ENCODE data around the gene FAM13B.

FAM13B gene

DNA sequence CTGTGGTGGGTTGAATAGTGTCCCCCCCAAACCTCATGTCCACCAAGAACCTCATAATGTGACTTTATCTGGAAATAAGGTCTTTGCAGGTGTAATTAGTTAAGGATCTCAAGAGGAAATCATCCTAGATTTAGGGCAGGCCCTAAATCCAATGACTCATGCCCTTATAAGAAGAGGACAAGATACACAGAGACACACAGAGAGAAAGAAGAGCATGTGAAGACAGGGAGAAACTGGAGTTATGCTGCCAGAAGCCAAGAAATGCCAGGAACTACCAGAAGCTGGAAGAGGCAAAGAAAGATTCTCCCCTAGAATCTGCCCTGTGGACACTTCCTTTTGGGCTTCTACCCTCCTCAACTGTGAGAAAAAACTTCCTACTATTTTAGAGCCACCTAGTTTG lies 8.8 kb downstream of the FAM13B start:
- Mint-ChIP-seq H3K27me3 (ENCODE audit: low read depth, poor library complexity) (no peaks in the 10 kb centered on the region), H3K36me3 (ENCODE audit: low read depth) (peaks cover 56% of the 10 kb centered on the region), H3K4me1 (peaks cover 17% of the 10 kb centered on the region), H3K9me3 (peaks cover 27% of the 10 kb centered on the region), H3K4me3 (no peak overlapping the region), H3K27ac (peak overlapping the region; percentile 4)
- TF ChIP-seq, protein P1, sequence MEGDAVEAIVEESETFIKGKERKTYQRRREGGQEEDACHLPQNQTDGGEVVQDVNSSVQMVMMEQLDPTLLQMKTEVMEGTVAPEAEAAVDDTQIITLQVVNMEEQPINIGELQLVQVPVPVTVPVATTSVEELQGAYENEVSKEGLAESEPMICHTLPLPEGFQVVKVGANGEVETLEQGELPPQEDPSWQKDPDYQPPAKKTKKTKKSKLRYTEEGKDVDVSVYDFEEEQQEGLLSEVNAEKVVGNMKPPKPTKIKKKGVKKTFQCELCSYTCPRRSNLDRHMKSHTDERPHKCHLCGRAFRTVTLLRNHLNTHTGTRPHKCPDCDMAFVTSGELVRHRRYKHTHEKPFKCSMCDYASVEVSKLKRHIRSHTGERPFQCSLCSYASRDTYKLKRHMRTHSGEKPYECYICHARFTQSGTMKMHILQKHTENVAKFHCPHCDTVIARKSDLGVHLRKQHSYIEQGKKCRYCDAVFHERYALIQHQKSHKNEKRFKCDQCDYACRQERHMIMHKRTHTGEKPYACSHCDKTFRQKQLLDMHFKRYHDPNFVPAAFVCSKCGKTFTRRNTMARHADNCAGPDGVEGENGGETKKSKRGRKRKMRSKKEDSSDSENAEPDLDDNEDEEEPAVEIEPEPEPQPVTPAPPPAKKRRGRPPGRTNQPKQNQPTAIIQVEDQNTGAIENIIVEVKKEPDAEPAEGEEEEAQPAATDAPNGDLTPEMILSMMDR (IDR thresholded peaks at IDR 0.05): no peak
- DNase-seq: no peak

DNA sequence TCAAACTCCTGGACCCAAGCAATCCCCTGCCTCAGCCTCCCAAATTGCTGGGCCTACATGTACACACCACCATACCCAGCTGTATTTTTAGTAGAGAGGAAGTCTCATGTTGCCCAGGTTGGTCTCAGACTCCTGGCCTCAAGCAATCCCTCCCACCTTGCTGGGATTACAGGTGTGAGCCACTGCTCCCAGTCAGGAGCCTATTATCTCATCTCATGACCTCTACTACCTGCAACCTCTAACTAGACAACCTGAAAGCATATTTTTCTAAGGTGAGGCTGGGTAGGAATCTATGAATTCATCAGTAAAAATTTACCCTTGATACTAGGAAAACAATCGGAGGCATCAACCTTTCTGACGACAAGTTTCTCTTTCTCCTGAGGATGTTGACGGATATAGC lies 10.0 kb downstream of the FAM13B start:
- Mint-ChIP-seq H3K27ac (no peak overlapping the region), H3K9me3 (peaks cover 21% of the 10 kb centered on the region), H3K4me1 (peaks cover 17% of the 10 kb centered on the region), H3K4me3 (no peak overlapping the region), H3K27me3 (ENCODE audit: low read depth, poor library complexity) (no peaks in the 10 kb centered on the region), H3K36me3 (ENCODE audit: low read depth) (peaks cover 56% of the 10 kb centered on the region)
- DNase-seq: no peak
- TF ChIP-seq, protein P1 (IDR thresholded peaks at IDR 0.05): no peak

GRCh38 chr5:138021771-138022170 lies 11.1 kb downstream of the FAM13B start:
- no peak overlapping the region for H3K27ac Mint-ChIP-seq
- no peaks in the 10 kb centered on the region for H3K27me3 Mint-ChIP-seq (ENCODE audit: low read depth, poor library complexity)
- TF ChIP-seq, protein P1 (IDR thresholded peaks at IDR 0.05): no peak
- peaks cover 55% of the 10 kb centered on the region for H3K36me3 Mint-ChIP-seq (ENCODE audit: low read depth)
- H3K4me1 Mint-ChIP-seq: peaks cover 17% of the 10 kb centered on the region
- no peak for DNase-seq
- peaks cover 10% of the 10 kb centered on the region for H3K9me3 Mint-ChIP-seq
- no peak overlapping the region for H3K4me3 Mint-ChIP-seq

DNA sequence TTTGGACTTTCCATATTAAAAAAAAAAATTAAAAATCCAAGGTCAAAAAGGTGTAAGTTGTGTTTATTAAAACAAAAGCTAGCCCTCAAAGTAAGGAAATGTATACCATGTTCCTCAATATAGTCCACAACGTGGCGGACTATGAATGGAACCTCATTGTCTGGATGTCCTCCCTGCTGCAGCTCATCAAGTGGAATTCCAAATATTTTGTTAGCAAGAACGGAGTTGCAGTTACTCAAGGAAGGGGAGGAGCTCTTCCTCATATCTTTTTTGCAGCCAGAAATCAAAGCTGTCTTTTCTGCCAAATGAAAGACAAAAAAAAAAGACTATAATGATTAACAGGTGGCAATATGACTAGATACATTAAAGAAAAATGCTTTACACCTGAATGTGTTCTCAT lies 14.0 kb downstream of the FAM13B start:
- Mint-ChIP-seq H3K36me3 (ENCODE audit: low read depth) (peaks cover 59% of the 10 kb centered on the region), H3K9me3 (no peaks in the 10 kb centered on the region), H3K27me3 (ENCODE audit: low read depth, poor library complexity) (no peaks in the 10 kb centered on the region), H3K27ac (peak overlapping the region; percentile 19), H3K4me1 (peaks cover under 1% of the 10 kb centered on the region), H3K4me3 (no peak overlapping the region)
- no peak for DNase-seq
- TF ChIP-seq, protein P1 (IDR thresholded peaks at IDR 0.05): no peak

DNA sequence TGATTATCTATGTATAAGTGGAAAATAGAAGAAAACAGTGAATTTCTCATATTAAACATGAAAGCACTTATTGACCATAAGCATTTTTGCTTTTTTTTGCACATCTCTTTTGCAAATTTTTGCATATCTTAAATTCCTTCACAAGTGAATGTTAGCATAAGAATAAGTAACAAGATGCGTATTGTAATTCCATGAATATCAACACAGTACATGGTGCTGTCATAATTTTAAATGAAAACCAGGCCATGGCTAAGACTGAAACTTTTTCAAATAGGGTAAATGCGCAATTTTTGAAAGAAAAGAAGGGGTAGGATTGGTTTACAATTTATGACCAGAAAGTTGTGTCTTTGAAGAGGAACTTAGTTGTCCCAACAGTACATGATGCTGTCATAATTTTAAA lies 17.0 kb downstream of the FAM13B start:
- H3K36me3 Mint-ChIP-seq (ENCODE audit: low read depth): peaks cover 76% of the 10 kb centered on the region
- no peak overlapping the region for H3K4me3 Mint-ChIP-seq
- no peaks in the 10 kb centered on the region for H3K4me1 Mint-ChIP-seq
- DNase-seq: no peak
- no peaks in the 10 kb centered on the region for H3K9me3 Mint-ChIP-seq
- TF ChIP-seq, protein P1 (IDR thresholded peaks at IDR 0.05): no peak
- H3K27ac Mint-ChIP-seq: no peak overlapping the region
- no peaks in the 10 kb centered on the region for H3K27me3 Mint-ChIP-seq (ENCODE audit: low read depth, poor library complexity)

GRCh38 chr5:138011991-138012390 lies 20.9 kb downstream of the FAM13B start:
- H3K4me3 Mint-ChIP-seq: no peak overlapping the region
- H3K27ac Mint-ChIP-seq: no peak overlapping the region
- H3K36me3 Mint-ChIP-seq (ENCODE audit: low read depth): peaks cover 75% of the 10 kb centered on the region
- no peaks in the 10 kb centered on the region for H3K4me1 Mint-ChIP-seq
- TF ChIP-seq, protein P1 (IDR thresholded peaks at IDR 0.05): no peak
- no peak for DNase-seq
- H3K27me3 Mint-ChIP-seq (ENCODE audit: low read depth, poor library complexity): no peaks in the 10 kb centered on the region
- no peaks in the 10 kb centered on the region for H3K9me3 Mint-ChIP-seq

All from nephron progenitor cell (in vitro differentiated cells).